Measurements from ENCODE around the gene CACNA1B. TPM values are rescaled to one million over a fixed set of nuclear protein-coding genes. Genes with fewer than 3 reads are reported as not detected.

The CACNA1B gene
- total RNA-seq, 3 donors from 2014 or later: 0.12 to 1.7 (median 0.22) TPM

- H3K4me1 ChIP-seq (ENCODE audit: low read depth): no peaks in the 10 kb centered on the region
- H3K36me3 ChIP-seq (ENCODE audit: low read depth): no peaks in the 10 kb centered on the region
- ATAC-seq (no peak), DNase-seq (no peak)
- no peak for TF ChIP-seq CTCF (IDR thresholded peaks at IDR 0.05)
- intact Hi-C loops (cut with DNase I, micrococcal nuclease): no loop called here
- H3K4me3 ChIP-seq: no peak overlapping the region
- H3K9me3 ChIP-seq: no peaks in the 10 kb centered on the region
These were observed 108.9 kb downstream of the CACNA1B start for GRCh38 chr9:137986268-137987099.

- no peak for TF ChIP-seq CTCF (IDR thresholded peaks at IDR 0.05)
- DNase-seq: no peak
These were observed 109.9 kb downstream of the CACNA1B start for GRCh38 chr9:137987244-137988030.

GRCh38 chr9:137988051-137988450 is 110.5 kb downstream of the CACNA1B start:
- TF ChIP-seq CTCF (IDR thresholded peaks at IDR 0.05): no peak
- Histone ChIP-seq H3K4me3 (no peak overlapping the region), H3K9me3 (no peaks in the 10 kb centered on the region), H3K4me1 (ENCODE audit: low read depth) (no peaks in the 10 kb centered on the region), H3K36me3 (ENCODE audit: low read depth) (no peaks in the 10 kb centered on the region)
- DNase-seq: no peak
- no peak for ATAC-seq
- intact Hi-C loops (cut with DNase I, micrococcal nuclease): no loop called here

More at GRCh38 chr9:137987244-137988030, 109.9 kb downstream of the CACNA1B start:
- no peak for ATAC-seq
- Histone ChIP-seq H3K9me3 (no peaks in the 10 kb centered on the region), H3K4me3 (no peak overlapping the region), H3K4me1 (ENCODE audit: low read depth) (no peaks in the 10 kb centered on the region), H3K36me3 (ENCODE audit: low read depth) (no peaks in the 10 kb centered on the region)
- intact Hi-C loops (cut with DNase I, micrococcal nuclease): no loop called here

GRCh38 chr9:137988701-137989100 is 111.1 kb downstream of the CACNA1B start:
- Histone ChIP-seq H3K4me3 (no peak overlapping the region), H3K36me3 (ENCODE audit: low read depth) (no peaks in the 10 kb centered on the region), H3K4me1 (ENCODE audit: low read depth) (no peaks in the 10 kb centered on the region), H3K9me3 (no peaks in the 10 kb centered on the region)
- DNase-seq (no peak), ATAC-seq (no peak)
- no peak for TF ChIP-seq CTCF (IDR thresholded peaks at IDR 0.05)
- intact Hi-C loops (cut with DNase I, micrococcal nuclease): no loop called here

- DNase-seq: no peak
- no peak for ATAC-seq
- no peaks in the 10 kb centered on the region for H3K9me3 ChIP-seq
- intact Hi-C loops (cut with DNase I, micrococcal nuclease): no loop called here
- TF ChIP-seq CTCF (IDR thresholded peaks at IDR 0.05): no peak
- no peak overlapping the region for H3K4me3 ChIP-seq
- H3K36me3 ChIP-seq (ENCODE audit: low read depth): no peaks in the 10 kb centered on the region
- no peaks in the 10 kb centered on the region for H3K4me1 ChIP-seq (ENCODE audit: low read depth)
These were observed 111.6 kb downstream of the CACNA1B start for GRCh38 chr9:137989156-137989555.

Measured in mucosa of descending colon (tissue), 3 donors.